Measurements from ENCODE around the gene KCNB1. TPM values are rescaled to one million over a fixed set of nuclear protein-coding genes. Genes with fewer than 3 reads are reported as not detected.
"Not testable (repeated sequence)": the region's sequence is repeated elsewhere in the genome, so short reads cannot be mapped to it uniquely, and the experiment has no call there.

KCNB1 gene
- total RNA-seq, 1 donor from 2014 or later, result 0.30 TPM

GRCh38 chr20:49319208-49319809 lies 163.2 kb downstream of the KCNB1 start:
- no peak for DNase-seq (ENCODE audit: low read depth)

GRCh38 chr20:49318430-49319207 lies 163.8 kb downstream of the KCNB1 start:
- DNase-seq (ENCODE audit: low read depth), result no peak

- no peak for DNase-seq (ENCODE audit: low read depth)
These were observed 164.4 kb downstream of the KCNB1 start for GRCh38 chr20:49318091-49318429.

GRCh38 chr20:49316704-49317103 lies 165.8 kb downstream of the KCNB1 start:
- no peak for DNase-seq (ENCODE audit: low read depth)

GRCh38 chr20:49315580-49315979 lies 166.9 kb downstream of the KCNB1 start:
- no peak for DNase-seq (ENCODE audit: low read depth)

GRCh38 chr20:49314052-49314451 lies 168.4 kb downstream of the KCNB1 start:
- not testable (repeated sequence) for DNase-seq (ENCODE audit: low read depth)

Other genes with a start within 250 kb of the KCNB1 start
- 51.9 and 89.2 TPM in 2 replicates for gene ZNFX1, start 204.6 kb downstream of the KCNB1 start, total RNA-seq
- gene PTGIS, start 85.5 kb upstream of the KCNB1 start, total RNA-seq, result 0.52 and 7.1 TPM in 2 replicates
- 53.8 and 59.9 TPM in 2 replicates for gene B4GALT5, start 231.2 kb upstream of the KCNB1 start, total RNA-seq

All from renal cortical epithelial cell (primary cell).